ENCODE data around the gene FMO3. TPM values are rescaled to one million over a fixed set of nuclear protein-coding genes. Genes with fewer than 3 reads are reported as not detected.

Gene FMO3
- total and polyA plus RNA-seq, 12 donors, result 0.22 to 34.6 (median 12.9) TPM

- H3K27ac ChIP-seq, result no peak overlapping the region
- no peak for DNase-seq
- H3K36me3 ChIP-seq (replicated peaks in 1 of 2), result no peaks in the 10 kb centered on the region
- 72 to 85% (median 74%) methylated on average over 3 of the region's 3 CpGs for WGBS, 4 donors
- no peaks in the 10 kb centered on the region for H3K4me1 ChIP-seq (replicated peaks in 1 of 2)
- no peaks in the 10 kb centered on the region for H3K9me3 ChIP-seq (replicated peaks in 1 of 3)
- no peaks in the 10 kb centered on the region for H3K27me3 ChIP-seq
- intact Hi-C loops (cut with DNase I), result no loop called here
- no peak overlapping the region for H3K4me3 ChIP-seq
- TF ChIP-seq CTCF (IDR thresholded peaks at IDR 0.05) (no peak), POLR2A (IDR thresholded peaks at IDR 0.05) (no peak)
Observed at GRCh38 chr1:171158551-171158950, 67.8 kb downstream of the FMO3 start.

- TF ChIP-seq POLR2A (IDR thresholded peaks at IDR 0.05) (no peak), CTCF (IDR thresholded peaks at IDR 0.05) (no peak)
- DNase-seq, result no peak
- Histone ChIP-seq H3K36me3 (replicated peaks in 1 of 2) (no peaks in the 10 kb centered on the region), H3K9me3 (replicated peaks in 1 of 3) (no peaks in the 10 kb centered on the region), H3K4me3 (no peak overlapping the region), H3K27ac (no peak overlapping the region), H3K4me1 (replicated peaks in 1 of 2) (no peaks in the 10 kb centered on the region), H3K27me3 (no peaks in the 10 kb centered on the region)
- 65 to 74% (median 68%) methylated on average over 2 of the region's 2 CpGs for WGBS, 4 donors
- intact Hi-C loops (cut with DNase I), result no loop called here
Observed at GRCh38 chr1:171159148-171159547, 68.4 kb downstream of the FMO3 start.

GRCh38 chr1:171160211-171160610 lies 69.5 kb downstream of the FMO3 start:
- TF ChIP-seq POLR2A (IDR thresholded peaks at IDR 0.05) (no peak), CTCF (IDR thresholded peaks at IDR 0.05) (no peak)
- Histone ChIP-seq H3K4me1 (replicated peaks in 1 of 2) (no peaks in the 10 kb centered on the region), H3K27me3 (no peaks in the 10 kb centered on the region), H3K27ac (no peak overlapping the region), H3K4me3 (no peak overlapping the region), H3K36me3 (replicated peaks in 1 of 2) (no peaks in the 10 kb centered on the region), H3K9me3 (replicated peaks in 1 of 3) (no peaks in the 10 kb centered on the region)
- no peak for DNase-seq
- intact Hi-C loops (cut with DNase I), result no loop called here
- WGBS, 4 donors, result 61 to 69% (median 64%) methylated on average over 3 of the region's 3 CpGs

GRCh38 chr1:171160639-171161354 lies 70.1 kb downstream of the FMO3 start:
- H3K9me3 ChIP-seq (replicated peaks in 1 of 3), result no peaks in the 10 kb centered on the region
- 66 to 85% (median 83%) methylated on average over 4 of the region's 4 CpGs for WGBS, 4 donors
- no peaks in the 10 kb centered on the region for H3K36me3 ChIP-seq (replicated peaks in 1 of 2)
- H3K27me3 ChIP-seq, result no peaks in the 10 kb centered on the region
- intact Hi-C loops (cut with DNase I), result no loop called here
- H3K27ac ChIP-seq, result no peak overlapping the region
- no peak overlapping the region for H3K4me3 ChIP-seq
- no peak for TF ChIP-seq CTCF (IDR thresholded peaks at IDR 0.05)
- no peak for TF ChIP-seq POLR2A (IDR thresholded peaks at IDR 0.05)
- no peak for DNase-seq
- no peaks in the 10 kb centered on the region for H3K4me1 ChIP-seq (replicated peaks in 1 of 2)

Measured in adrenal gland (tissue), 12 donors.